Measurements from ENCODE around the gene SEL1L2.

- TF ChIP-seq TAF1 (IDR thresholded peaks at IDR 0.05; ENCODE audit: borderline replicate concordance, low read depth, low read length) (no peak), POLR2A (IDR thresholded peaks at IDR 0.05; ENCODE audit: low read depth, low read length) (no peak), POLR2AphosphoS5 (IDR thresholded peaks at IDR 0.05; ENCODE audit: low read depth, low read length) (no peak)
These were observed 42.9 kb upstream of the SEL1L2 start for GRCh38 chr20:14033310-14033709.
